H1 (cell line): ENCODE results near the gene SCN1B. TPM values are rescaled to one million over a fixed set of nuclear protein-coding genes. Genes with fewer than 3 reads are reported as not detected.

Experiments
- CTCF ChIA-PET: fragments of 300-600 bp; sonication (Branson Sonifier 250); formaldehyde crosslinking; loops from one replicate; lab custom pipeline; 2021; ENCODE audit not compliant: partially characterized antibody; lab: Charles Lee
- POLR2A ChIA-PET: fragments of 300-600 bp; sonication (Branson Sonifier 250); formaldehyde crosslinking; loops from one replicate; lab custom pipeline; 2021; ENCODE audit warnings: inconsistent platforms; ENCODE audit not compliant: partially characterized antibody; lab: Charles Lee
- DNase-seq, 2 experiments: peaks; one replicate each; pipeline versions ENCODE4 v3.0.0 to v3.0.0-alpha.2; 2010 to 2022; ENCODE audit warnings: low spot score in 2 of 2, low read depth in 1 of 2, mixed read lengths in 1 of 2
- FAIRE-seq: peaks from 2 replicates; lab custom pipeline; 2011; peaks lifted over from hg19 to GRCh38; lab: Jason Lieb, UNC
- H2AFZ ChIP-seq: 2 replicates; pipeline ENCODE4 v1.8.1; 2012; ENCODE audit warnings: low read length, inconsistent platforms
- H2AK5ac ChIP-seq: 2 replicates; pipeline ENCODE4 v1.6.1; 2013; ENCODE audit warnings: low read depth, low read length
- H2BK120ac ChIP-seq: replicated peaks from 2 replicates; pipeline ENCODE3; 2013; ENCODE audit warnings: low read depth, low read length, inconsistent platforms
- H2BK12ac ChIP-seq: 2 replicates; pipeline ENCODE4 v1.6.1; 2013; ENCODE audit warnings: low read depth, low read length
- H2BK15ac ChIP-seq: 2 replicates; pipeline ENCODE4 v1.6.1; 2013; ENCODE audit warnings: low read length
- H2BK20ac ChIP-seq: 2 replicates; pipeline ENCODE4 v1.6.1; 2013; ENCODE audit warnings: low read length
- H2BK5ac ChIP-seq: 2 replicates; pipeline ENCODE4 v1.6.1; 2013; ENCODE audit warnings: low read depth, low read length
- H3K14ac ChIP-seq: 2 replicates; pipeline ENCODE4 v1.6.1; 2013; ENCODE audit warnings: inconsistent platforms; ENCODE audit not compliant: insufficient read length
- H3K18ac ChIP-seq: 2 replicates; pipeline ENCODE4 v1.6.1; 2013; ENCODE audit warnings: low read length; ENCODE audit errors: extremely low read depth
- H3K23ac ChIP-seq: 2 replicates; pipeline ENCODE4 v1.6.1; 2013; ENCODE audit warnings: inconsistent platforms; ENCODE audit not compliant: insufficient read length
- H3K23me2 ChIP-seq: 2 replicates; pipeline ENCODE4 v1.6.1; 2013; ENCODE audit warnings: low read depth, low read length
- H3K27ac ChIP-seq: 2 replicates; pipeline ENCODE4 v1.6.1; 2011; ENCODE audit warnings: low read depth, low read length, inconsistent platforms
- H3K27me3 ChIP-seq, 4 experiments: replicated peaks in 1 of 4; 1 replicate in 1 of 4; 2 replicates in 3 of 4; pipeline versions ENCODE4 v1.6.1 to v1.8.1; 2011 to 2013; ENCODE audit warnings: low read length in 3 of 4, mild to moderate bottlenecking in 3 of 4, inconsistent platforms in 2 of 4, mixed read lengths in 2 of 4, moderate library complexity in 1 of 4; ENCODE audit not compliant: control insufficient read depth in 3 of 4, insufficient read depth in 3 of 4; ENCODE audit errors: extremely low read depth in 1 of 4
- H3K36me3 ChIP-seq, 4 experiments: 2 replicates each; pipeline versions ENCODE4 v1.6.1 to v1.8.1; 2011 to 2013; ENCODE audit warnings: mild to moderate bottlenecking in 4 of 4, low read length in 3 of 4, moderate library complexity in 2 of 4, control low read depth in 1 of 4, inconsistent platforms in 1 of 4; ENCODE audit not compliant: insufficient read depth in 4 of 4, control insufficient read depth in 2 of 4
- H3K4ac ChIP-seq: replicated peaks from 2 replicates; pipeline ENCODE3; 2013; ENCODE audit warnings: low read length, low read depth, mixed read lengths, inconsistent platforms; ENCODE audit not compliant: insufficient read length
- H3K4me1 ChIP-seq, 4 experiments: replicated peaks in 1 of 4; 1 replicate in 1 of 4; 2 replicates in 3 of 4; pipeline versions ENCODE4 v1.6.1 to v1.8.1; 2011 to 2013; ENCODE audit warnings: low read length in 3 of 4, inconsistent platforms in 2 of 4, mixed read lengths in 1 of 4; ENCODE audit not compliant: insufficient read depth in 4 of 4, control insufficient read depth in 3 of 4
- H3K4me2 ChIP-seq, 2 experiments: 2 replicates each; pipeline versions ENCODE4 v1.6.1 to v1.8.1; 2011 to 2013; ENCODE audit warnings: low read depth in 2 of 2, low read length in 2 of 2, control low read depth in 1 of 2, inconsistent platforms in 1 of 2, mild to moderate bottlenecking in 1 of 2; ENCODE audit not compliant: insufficient read depth in 1 of 2
- H3K4me3 ChIP-seq, 4 experiments: fragments of 200-600, 300-600 bp in 1 of 4; sonication (generic), shearing (Covaris generic), sonication (Bioruptor Twin) in 1 of 4; 2 replicates each; pipeline versions ENCODE4 v1.5.1 to v1.8.1; 2011 to 2016; ENCODE audit warnings: low read length in 4 of 4, low read depth in 3 of 4, control low read depth in 2 of 4, inconsistent platforms in 2 of 4, mild to moderate bottlenecking in 2 of 4, mixed read lengths in 1 of 4, moderate library complexity in 1 of 4; ENCODE audit not compliant: insufficient read depth in 2 of 4; ENCODE audit errors: extremely low read depth in 1 of 4
- H3K56ac ChIP-seq: replicated peaks from 2 replicates; pipeline ENCODE3; 2013; ENCODE audit warnings: low read depth, mild to moderate bottlenecking, mixed read lengths, low read length, inconsistent platforms; ENCODE audit not compliant: insufficient read length
- H3K79me1 ChIP-seq: 2 replicates; pipeline ENCODE4 v1.6.1; 2013; ENCODE audit warnings: low read depth, low read length, control low read depth
- H3K79me2 ChIP-seq, 2 experiments: 2 replicates each; pipeline versions ENCODE4 v1.6.1 to v1.8.1; 2012 to 2013; ENCODE audit warnings: low read length in 2 of 2, mild to moderate bottlenecking in 2 of 2, inconsistent platforms in 1 of 2; ENCODE audit not compliant: insufficient read depth in 2 of 2, control insufficient read depth in 1 of 2
- H3K9ac ChIP-seq, 4 experiments: replicated peaks in 1 of 4; 1 replicate in 1 of 4; 2 replicates in 3 of 4; pipeline versions ENCODE4 v1.6.1 to v1.8.1; 2011 to 2013; ENCODE audit warnings: low read depth in 3 of 4, low read length in 3 of 4, control low read depth in 2 of 4, mild to moderate bottlenecking in 2 of 4, moderate library complexity in 2 of 4, inconsistent platforms in 1 of 4; ENCODE audit errors: extremely low read depth in 1 of 4
- H3K9me3 ChIP-seq, 2 experiments: 2 replicates each; pipeline versions ENCODE4 v1.6.1 to v1.8.1; 2012 to 2013; ENCODE audit warnings: mild to moderate bottlenecking in 2 of 2, moderate library complexity in 2 of 2, control low read depth in 1 of 2, inconsistent platforms in 1 of 2, low read depth in 1 of 2, low read length in 1 of 2, mixed read lengths in 1 of 2; ENCODE audit not compliant: insufficient read depth in 2 of 2
- H4K20me1 ChIP-seq, 2 experiments: replicated peaks in 1 of 2; 2 replicates each; pipeline versions ENCODE3 to v1.8.1; 2011 to 2013; ENCODE audit warnings: inconsistent platforms in 2 of 2, low read length in 2 of 2, mild to moderate bottlenecking in 1 of 2; ENCODE audit not compliant: insufficient read depth in 2 of 2, control insufficient read depth in 1 of 2
- H4K5ac ChIP-seq: 2 replicates; pipeline ENCODE4 v1.6.1; 2013; ENCODE audit warnings: low read length, low read depth, mixed read lengths, inconsistent platforms; ENCODE audit not compliant: insufficient read length
- H4K8ac ChIP-seq: 2 replicates; pipeline ENCODE4 v1.8.0; 2013; ENCODE audit warnings: mild to moderate bottlenecking, moderate library complexity, low read length, inconsistent platforms; ENCODE audit not compliant: insufficient read depth; ENCODE audit errors: extremely low read depth
- H4K91ac ChIP-seq: replicated peaks from 2 replicates; pipeline ENCODE3; 2013; ENCODE audit warnings: low read length, mixed read lengths, inconsistent platforms; ENCODE audit not compliant: insufficient read length
- HDAC6 ChIP-seq: IDR thresholded peaks from one replicate; pipeline ENCODE4 v1.7.1; 2012; ENCODE audit warnings: low read depth, mild to moderate bottlenecking, inconsistent platforms, low read length, moderate library complexity
- POLR2AphosphoS5 ChIP-seq: IDR thresholded peaks from 2 replicates; pipeline ENCODE4 v1.6.1; 2011; ENCODE audit warnings: low read depth, low read length
- TBP ChIP-seq: IDR thresholded peaks from 2 replicates; pipeline ENCODE4 v1.6.1; 2011; ENCODE audit warnings: low read depth, low read length, improper control_type of control experiment
- WGBS, 2 experiments: shearing (Covaris generic) in 1 of 2; methylation state at CpG; one replicate each; pipeline versions ENCODE4 v1.1.6 to v1.1.7; 2013 to 2015; ENCODE audit warnings: low lambda C conversion rate in 2 of 2, mixed read lengths in 2 of 2, inconsistent platforms in 1 of 2, low coverage in 1 of 2, missing lambda C conversion rate in 1 of 2; ENCODE audit not compliant: insufficient replicate concordance in 2 of 2, insufficient coverage in 1 of 2, insufficient read length in 1 of 2; ENCODE audit errors: extremely low coverage in 1 of 2, missing lambda C conversion rate in 1 of 2; 5-methylcytosine and 5-hydroxymethylcytosine counted together
- polyA plus RNA-seq, 7 experiments: library from polyadenylated mRNA; depleted of rRNA in 3 of 7; stranded (reverse) in 5 of 7; unstranded in 2 of 7; fragments of >200 nt in 5 of 7; fragments of 200-250 nt in 2 of 7; gene quantifications; 1 replicate in 5 of 7; 2 replicates in 1 of 7; 4 replicates in 1 of 7; pipeline versions ENCODE4 v1.2.1 to v1.2.3, GENCODE V29; 2011 to 2013; ENCODE audit warnings: missing spikeins in 2 of 7, mixed read lengths in 2 of 7
- total RNA-seq: library from RNA; stranded (reverse); fragmentation: NEBNext Ultra II Directional; extraction: Animal tissue kit (Norgen Biotek cat#: 25700); gene quantifications from 2 replicates; pipeline ENCODE4 v1.2.1, GENCODE V29; 2021
- TF ChIP-seq, protein P1 (sequence below): IDR thresholded peaks from 2 replicates; pipeline ENCODE4 v1.6.1; 2011; ENCODE audit warnings: low read length, improper control_type of control experiment

The SCN1B gene
- total and polyA plus RNA-seq, 2 of the 8 experiments (the other 6 are each of a cell fraction or from before 2014, with no cell fraction given): 3.1 to 3.5 TPM

- Histone ChIP-seq H2BK12ac (no peak overlapping the region), H3K36me3 (peaks cover 31 to 65% (median 56%) of the 10 kb centered on the region in 4 experiments), H3K9me3 (no peaks in the 10 kb centered on the region), H3K23me2 (peaks cover 6% of the 10 kb centered on the region; the same call in 1 of the 2 replicates), H3K4ac (no peak overlapping the region), H2AK5ac (no peak overlapping the region), H3K4me2 (no peak overlapping the region), H3K56ac (no peak overlapping the region), H4K20me1 (peaks cover 7 to 26% of the 10 kb centered on the region in 2 experiments), H3K14ac (no peak overlapping the region), H3K27ac (no peak overlapping the region), H3K4me3 (no peak overlapping the region), H3K4me1 (peaks cover 0 to 5% (median 3%) of the 10 kb centered on the region in 4 experiments; a peak in 5 of 7 replicates), H3K79me2 (no peaks in the 10 kb centered on the region), H2AFZ (no peak overlapping the region), H4K8ac (no peak overlapping the region), H2BK120ac (no peak overlapping the region), H2BK15ac (no peak overlapping the region), H4K5ac (no peak overlapping the region), H3K23ac (no peak overlapping the region), H4K91ac (no peak overlapping the region), H2BK20ac (no peak overlapping the region), H3K79me1 (no peaks in the 10 kb centered on the region), H3K27me3 (peaks cover 0 to 9% (median 8%) of the 10 kb centered on the region in 4 experiments; a peak in 5 of 7 replicates), H3K18ac (no peak overlapping the region), H2BK5ac (no peak overlapping the region), H3K9ac (no peak overlapping the region)
- TF ChIP-seq HDAC6 (no peak), TBP (no peak), POLR2AphosphoS5 (peak; percentile 7; the same call in 1 of the 2 replicates)
- TF ChIP-seq, protein P1, sequence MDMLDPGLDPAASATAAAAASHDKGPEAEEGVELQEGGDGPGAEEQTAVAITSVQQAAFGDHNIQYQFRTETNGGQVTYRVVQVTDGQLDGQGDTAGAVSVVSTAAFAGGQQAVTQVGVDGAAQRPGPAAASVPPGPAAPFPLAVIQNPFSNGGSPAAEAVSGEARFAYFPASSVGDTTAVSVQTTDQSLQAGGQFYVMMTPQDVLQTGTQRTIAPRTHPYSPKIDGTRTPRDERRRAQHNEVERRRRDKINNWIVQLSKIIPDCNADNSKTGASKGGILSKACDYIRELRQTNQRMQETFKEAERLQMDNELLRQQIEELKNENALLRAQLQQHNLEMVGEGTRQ: no peak
- ChIA-PET CTCF (interaction anchor here (1.0 to 3.2 kb wide), 7 partner anchors 13 to 187 kb away, joined by 3 to 11 read pairs (median 3); no protein-coding TSS in a partner anchor), POLR2A (interaction anchor here (0.9 to 24.8 kb wide), 5 partner anchors 9 to 41 kb away, joined by 3 to 366 read pairs (median 10); partner anchors contain the start of gene GRAMD1A)
- 90% methylated on average over 15 of the region's 21 CpGs; no CpG with 5 or more reads in 1 of the 2 experiments for WGBS, 2 experiments
- DNase-seq (no peak), FAIRE-seq (no peak)
Observed at GRCh38 chr19:35025969-35026368, 4.3 kb upstream of the SCN1B start.
